ENCODE measurements around the gene CNTN4. TPM values are rescaled to one million over a fixed set of nuclear protein-coding genes. Genes with fewer than 3 reads are reported as not detected.

Gene CNTN4
- polyA plus RNA-seq, 1 donor (not counting 4 experiments of a cell fraction or from before 2014, with no cell fraction given): not detected

DNA sequence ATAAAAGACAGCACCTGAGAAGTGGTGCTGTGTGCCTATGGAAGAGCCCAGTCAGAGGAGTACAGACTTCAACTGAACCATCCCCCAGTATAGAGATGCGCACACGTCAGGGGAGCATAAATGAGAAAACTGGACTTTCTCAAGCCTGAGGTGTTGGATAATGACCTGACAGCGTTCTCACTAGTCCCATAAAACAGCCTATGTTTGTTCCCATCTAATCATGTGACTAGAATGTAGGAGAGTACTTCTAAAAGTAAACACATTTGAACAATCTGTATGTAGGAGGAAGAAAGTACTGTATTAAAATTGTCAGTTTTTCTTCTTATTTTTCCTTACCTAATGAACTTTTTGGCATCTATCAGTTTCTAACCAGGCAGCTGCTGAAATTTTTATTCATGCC is 498.9 kb downstream of the CNTN4 start:
- dilution Hi-C loops (cut with MboI; ENCODE audit: extremely low pct_ligation_motif_present, low sequenced_read_pairs): no loop called here
- FAIRE-seq (no peak), DNase-seq (ENCODE audit: low read depth, low spot score) (no peak)
- no peaks in the 10 kb centered on the region for H3K79me2 ChIP-seq (ENCODE audit: control insufficient read depth, insufficient read depth, low read length)
- TF ChIP-seq, protein P1, sequence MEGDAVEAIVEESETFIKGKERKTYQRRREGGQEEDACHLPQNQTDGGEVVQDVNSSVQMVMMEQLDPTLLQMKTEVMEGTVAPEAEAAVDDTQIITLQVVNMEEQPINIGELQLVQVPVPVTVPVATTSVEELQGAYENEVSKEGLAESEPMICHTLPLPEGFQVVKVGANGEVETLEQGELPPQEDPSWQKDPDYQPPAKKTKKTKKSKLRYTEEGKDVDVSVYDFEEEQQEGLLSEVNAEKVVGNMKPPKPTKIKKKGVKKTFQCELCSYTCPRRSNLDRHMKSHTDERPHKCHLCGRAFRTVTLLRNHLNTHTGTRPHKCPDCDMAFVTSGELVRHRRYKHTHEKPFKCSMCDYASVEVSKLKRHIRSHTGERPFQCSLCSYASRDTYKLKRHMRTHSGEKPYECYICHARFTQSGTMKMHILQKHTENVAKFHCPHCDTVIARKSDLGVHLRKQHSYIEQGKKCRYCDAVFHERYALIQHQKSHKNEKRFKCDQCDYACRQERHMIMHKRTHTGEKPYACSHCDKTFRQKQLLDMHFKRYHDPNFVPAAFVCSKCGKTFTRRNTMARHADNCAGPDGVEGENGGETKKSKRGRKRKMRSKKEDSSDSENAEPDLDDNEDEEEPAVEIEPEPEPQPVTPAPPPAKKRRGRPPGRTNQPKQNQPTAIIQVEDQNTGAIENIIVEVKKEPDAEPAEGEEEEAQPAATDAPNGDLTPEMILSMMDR (optimal IDR thresholded peaks at IDR 0.05 in 1 of 3, IDR thresholded peaks at IDR 0.05 in 1 of 3, conservative IDR thresholded peaks at IDR 0.05 in 1 of 3; ENCODE audit: extremely low read depth in 1 of 3, insufficient read depth in 2 of 3, low read length in 3 of 3): no peak
- H3K4me2 ChIP-seq (ENCODE audit: control insufficient read depth, extremely low read depth, insufficient read depth, low read depth, low read length): no peak overlapping the region
- H3K27me3 ChIP-seq (ENCODE audit: control insufficient read depth, extremely low read depth, insufficient read depth, low read length): no peaks in the 10 kb centered on the region
- no peaks in the 10 kb centered on the region for H4K20me1 ChIP-seq (ENCODE audit: control insufficient read depth, extremely low read depth, insufficient read depth, low read length)
- H2AFZ ChIP-seq (ENCODE audit: control insufficient read depth, low read length): no peak overlapping the region
- H3K4me1 ChIP-seq (ENCODE audit: control insufficient read depth, extremely low read depth, insufficient read depth, low read length): no peaks in the 10 kb centered on the region
- H3K9ac ChIP-seq (ENCODE audit: control insufficient read depth, extremely low read depth, insufficient read depth, low read length): no peak overlapping the region
- no peak overlapping the region for H3K27ac ChIP-seq (ENCODE audit: control insufficient read depth, insufficient read depth, low read length)
- H3K36me3 ChIP-seq (ENCODE audit: control insufficient read depth in 2 of 2, extremely low read depth in 1 of 2, insufficient read depth in 2 of 2, low read length in 2 of 2): no peaks in the 10 kb centered on the region
- no peak overlapping the region for H3K4me3 ChIP-seq (ENCODE audit: control insufficient read depth in 2 of 3, extremely low read depth in 1 of 3, insufficient read depth in 2 of 3, low read depth in 1 of 3, low read length in 3 of 3)
- no peaks in the 10 kb centered on the region for H3K9me1 ChIP-seq (ENCODE audit: control insufficient read depth, extremely low read depth, insufficient read depth, low read length)
- no peaks in the 10 kb centered on the region for H3K9me3 ChIP-seq (ENCODE audit: control insufficient read depth, low read depth, low read length)

DNA sequence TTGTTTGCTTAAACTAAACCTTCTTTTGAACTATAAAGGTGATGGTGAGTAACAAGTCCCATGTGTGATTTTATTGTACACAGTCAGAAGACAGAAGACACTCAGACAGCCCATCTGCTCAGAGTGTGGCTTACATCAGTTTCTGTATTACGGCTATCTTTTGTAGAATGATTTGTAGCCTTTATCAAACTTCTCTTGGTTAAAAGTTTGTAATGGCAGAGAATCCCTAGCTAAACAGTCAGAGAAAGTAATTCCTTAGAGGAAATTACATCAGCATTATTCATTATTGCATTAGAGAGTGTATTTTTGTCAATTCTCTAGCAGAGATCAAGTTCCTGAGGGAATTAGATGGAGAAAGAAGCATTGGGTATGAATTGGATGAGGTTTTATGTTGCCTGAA is 500.8 kb downstream of the CNTN4 start:
- Histone ChIP-seq H3K9ac (ENCODE audit: control insufficient read depth, extremely low read depth, insufficient read depth, low read length) (no peak overlapping the region), H2AFZ (ENCODE audit: control insufficient read depth, low read length) (no peak overlapping the region), H3K4me3 (ENCODE audit: control insufficient read depth in 2 of 3, extremely low read depth in 1 of 3, insufficient read depth in 2 of 3, low read depth in 1 of 3, low read length in 3 of 3) (no peak overlapping the region), H3K27ac (ENCODE audit: control insufficient read depth, insufficient read depth, low read length) (no peak overlapping the region), H3K9me1 (ENCODE audit: control insufficient read depth, extremely low read depth, insufficient read depth, low read length) (no peaks in the 10 kb centered on the region), H3K27me3 (ENCODE audit: control insufficient read depth, extremely low read depth, insufficient read depth, low read length) (no peaks in the 10 kb centered on the region), H3K9me3 (ENCODE audit: control insufficient read depth, low read depth, low read length) (no peaks in the 10 kb centered on the region), H3K36me3 (ENCODE audit: control insufficient read depth in 2 of 2, extremely low read depth in 1 of 2, insufficient read depth in 2 of 2, low read length in 2 of 2) (no peaks in the 10 kb centered on the region), H3K4me1 (ENCODE audit: control insufficient read depth, extremely low read depth, insufficient read depth, low read length) (no peaks in the 10 kb centered on the region), H3K4me2 (ENCODE audit: control insufficient read depth, extremely low read depth, insufficient read depth, low read depth, low read length) (no peak overlapping the region), H4K20me1 (ENCODE audit: control insufficient read depth, extremely low read depth, insufficient read depth, low read length) (no peaks in the 10 kb centered on the region), H3K79me2 (ENCODE audit: control insufficient read depth, insufficient read depth, low read length) (no peaks in the 10 kb centered on the region)
- dilution Hi-C loops (cut with MboI; ENCODE audit: extremely low pct_ligation_motif_present, low sequenced_read_pairs): no loop called here
- FAIRE-seq (no peak), DNase-seq (ENCODE audit: low read depth, low spot score) (no peak)
- TF ChIP-seq, protein P1 (optimal IDR thresholded peaks at IDR 0.05 in 1 of 3, IDR thresholded peaks at IDR 0.05 in 1 of 3, conservative IDR thresholded peaks at IDR 0.05 in 1 of 3; ENCODE audit: extremely low read depth in 1 of 3, insufficient read depth in 2 of 3, low read length in 3 of 3): no peak
- TF ChIP-seq EZH2 (IDR thresholded peaks at IDR 0.05; ENCODE audit: low read length): no peak

All from keratinocyte (primary cell).